DND-41 (cell line): ENCODE data around the gene KCNJ6.

Experiments used
- ATAC-seq: fragments of 200-7000 bp; cut with Tn5 transposase; 3 replicates; pipeline ENCODE4 v1.9.1; 2021; ENCODE audit warnings: low read depth; ENCODE audit not compliant: insufficient read depth
- DNase-seq: peaks from one replicate; pipeline ENCODE4 v3.0.0-alpha.2; 2020
- H2AFZ ChIP-seq: 2 replicates; pipeline ENCODE4 v1.6.0; 2012; ENCODE audit warnings: low read depth, low read length
- H3K27ac ChIP-seq: 2 replicates; pipeline ENCODE4 v1.5.1; 2012; ENCODE audit warnings: low read length, inconsistent platforms
- H3K27me3 ChIP-seq: fragments of 200-600 bp; sonication (generic); 2 replicates; pipeline ENCODE4 v1.6.0; 2012; ENCODE audit warnings: low read length, mild to moderate bottlenecking, inconsistent platforms; ENCODE audit not compliant: insufficient read depth, poor library complexity
- H3K36me3 ChIP-seq: 2 replicates; pipeline ENCODE4 v1.5.1; 2012; ENCODE audit warnings: low read length, inconsistent platforms; ENCODE audit not compliant: insufficient read depth
- H3K4me1 ChIP-seq: 2 replicates; pipeline ENCODE4 v1.5.1; 2012; ENCODE audit warnings: mild to moderate bottlenecking, low read length; ENCODE audit not compliant: insufficient read depth
- H3K4me2 ChIP-seq: 2 replicates; pipeline ENCODE4 v1.6.0; 2012; ENCODE audit warnings: mild to moderate bottlenecking, moderate library complexity, low read length, inconsistent platforms; ENCODE audit not compliant: insufficient read depth
- H3K4me3 ChIP-seq, 2 experiments: fragments of 200-600 bp in 1 of 2; shearing (Covaris generic) in 1 of 2; 2 replicates each; pipeline ENCODE4 v1.5.1; 2012 to 2016; ENCODE audit warnings: inconsistent platforms in 2 of 2, low read length in 2 of 2, mild to moderate bottlenecking in 2 of 2, low read depth in 1 of 2, moderate library complexity in 1 of 2
- H3K79me2 ChIP-seq: 2 replicates; pipeline ENCODE4 v1.6.0; 2012; ENCODE audit warnings: low read length, inconsistent platforms; ENCODE audit not compliant: insufficient read depth
- H3K9ac ChIP-seq: 2 replicates; pipeline ENCODE4 v1.6.0; 2012; ENCODE audit warnings: low read depth, mild to moderate bottlenecking, inconsistent platforms, low read length, moderate library complexity
- H3K9me3 ChIP-seq: 2 replicates; pipeline ENCODE4 v1.5.1; 2012; ENCODE audit warnings: low read length, moderate library complexity, mild to moderate bottlenecking, inconsistent platforms; ENCODE audit not compliant: insufficient read depth, severe bottlenecking
- H4K20me1 ChIP-seq: 2 replicates; pipeline ENCODE4 v1.6.0; 2012; ENCODE audit warnings: low read length; ENCODE audit not compliant: insufficient read depth
- CTCF ChIP-seq: IDR thresholded peaks from 2 replicates; pipeline ENCODE4 v1.5.1; 2012; ENCODE audit warnings: borderline replicate concordance, low read length, moderate library complexity, mild to moderate bottlenecking; ENCODE audit not compliant: poor library complexity, severe bottlenecking; ENCODE audit errors: extremely low read depth
- EZH2 ChIP-seq: IDR thresholded peaks from 3 replicates; pipeline ENCODE4 v1.6.1; 2012; ENCODE audit warnings: borderline replicate concordance, low read depth, mild to moderate bottlenecking, moderate library complexity, low read length, inconsistent platforms; ENCODE audit not compliant: severe bottlenecking

Gene KCNJ6

GRCh38 chr21:37587635-37588177 is 328.6 kb downstream of the KCNJ6 start:
- Histone ChIP-seq H3K79me2 (no peaks in the 10 kb centered on the region), H3K27me3 (no peaks in the 10 kb centered on the region), H3K9me3 (no peaks in the 10 kb centered on the region), H4K20me1 (no peaks in the 10 kb centered on the region), H3K36me3 (no peaks in the 10 kb centered on the region), H3K9ac (no peak overlapping the region), H2AFZ (no peak overlapping the region), H3K4me1 (no peaks in the 10 kb centered on the region), H3K4me3 (no peak overlapping the region), H3K27ac (no peak overlapping the region), H3K4me2 (no peak overlapping the region)
- DNase-seq (no peak), ATAC-seq (no peak)
- TF ChIP-seq EZH2, result no peak
- no peak for TF ChIP-seq CTCF

GRCh38 chr21:37587203-37587602 is 329.1 kb downstream of the KCNJ6 start:
- ATAC-seq (no peak), DNase-seq (no peak)
- Histone ChIP-seq H4K20me1 (no peaks in the 10 kb centered on the region), H3K9ac (no peak overlapping the region), H3K27me3 (no peaks in the 10 kb centered on the region), H3K4me1 (no peaks in the 10 kb centered on the region), H2AFZ (no peak overlapping the region), H3K79me2 (no peaks in the 10 kb centered on the region), H3K9me3 (no peaks in the 10 kb centered on the region), H3K4me3 (no peak overlapping the region), H3K27ac (no peak overlapping the region), H3K4me2 (no peak overlapping the region), H3K36me3 (no peaks in the 10 kb centered on the region)
- TF ChIP-seq EZH2 (no peak), CTCF (no peak)

- Histone ChIP-seq H3K27me3 (no peaks in the 10 kb centered on the region), H3K9me3 (peaks cover 21% of the 10 kb centered on the region), H3K36me3 (no peaks in the 10 kb centered on the region), H3K4me1 (no peaks in the 10 kb centered on the region), H4K20me1 (no peaks in the 10 kb centered on the region), H3K79me2 (no peaks in the 10 kb centered on the region), H3K27ac (no peak overlapping the region), H3K9ac (no peak overlapping the region), H3K4me2 (no peak overlapping the region), H3K4me3 (no peak overlapping the region), H2AFZ (no peak overlapping the region)
- TF ChIP-seq CTCF, result peak; percentile 40
- no peak for TF ChIP-seq EZH2
- DNase-seq (no peak), ATAC-seq (no peak)
Observed at GRCh38 chr21:37582590-37582989, 333.7 kb downstream of the KCNJ6 start.

- Histone ChIP-seq H3K9ac (no peak overlapping the region), H3K4me3 (no peak overlapping the region), H3K27ac (no peak overlapping the region), H3K36me3 (no peaks in the 10 kb centered on the region), H3K4me2 (no peak overlapping the region), H3K9me3 (peaks cover 22% of the 10 kb centered on the region), H4K20me1 (no peaks in the 10 kb centered on the region), H3K4me1 (no peaks in the 10 kb centered on the region), H3K27me3 (no peaks in the 10 kb centered on the region), H3K79me2 (no peaks in the 10 kb centered on the region), H2AFZ (no peak overlapping the region)
- no peak for TF ChIP-seq EZH2
- TF ChIP-seq CTCF, result no peak
- ATAC-seq, result no peak
- no peak for DNase-seq
Observed at GRCh38 chr21:37580666-37581065, 335.6 kb downstream of the KCNJ6 start.
